OCI-LY7 (cell line): ENCODE results near the gene SPRING1. TPM values are rescaled to one million over a fixed set of nuclear protein-coding genes. Genes with fewer than 3 reads are reported as not detected.

Experiments used
- BruUV-seq: library from RNA; stranded (reverse); fragments of 400-500 nt; replicated peaks from 2 replicates; lab custom pipeline; 2021; lab: Mats Ljungman, UMichigan
- CTCF ChIA-PET: fragments of 300-600 bp; sonication (Branson Sonifier 250); formaldehyde crosslinking; loops from one replicate; lab custom pipeline; 2022; ENCODE audit warnings: antibody characterized with exemption; ENCODE audit not compliant: unreplicated experiment; lab: Charles Lee
- POLR2A ChIA-PET: fragments of 300-600 bp; sonication (Branson Sonifier 250); formaldehyde crosslinking; loops from one replicate; lab custom pipeline; 2022; ENCODE audit warnings: antibody characterized with exemption; lab: Charles Lee
- DNase-seq: peaks from one replicate; pipeline ENCODE4 v3.0.0-alpha.2; 2015; ENCODE audit warnings: low spot score
- H2AFZ ChIP-seq: fragments of 200-600 bp; sonication (generic), shearing (Covaris generic); 2 replicates; pipeline ENCODE4 v1.6.1; 2014; ENCODE audit warnings: mild to moderate bottlenecking, antibody characterized with exemption, low read length, moderate library complexity
- H3K27ac ChIP-seq: fragments of 200-600 bp; sonication (generic); 2 replicates; pipeline ENCODE4 v1.5.1; 2014; ENCODE audit warnings: mixed run types, low read depth, mild to moderate bottlenecking, moderate library complexity, low read length, inconsistent platforms; ENCODE audit not compliant: poor library complexity, severe bottlenecking
- H3K36me3 ChIP-seq: fragments of 200-600 bp; sonication (generic); 2 replicates; pipeline ENCODE4 v1.6.1; 2014; ENCODE audit warnings: mild to moderate bottlenecking, antibody characterized with exemption, low read length, moderate library complexity, mixed read lengths; ENCODE audit not compliant: insufficient read depth
- H3K4me1 ChIP-seq: fragments of 200-600 bp; sonication (generic); 2 replicates; pipeline ENCODE4 v1.5.1; 2014; ENCODE audit warnings: mild to moderate bottlenecking, low read length; ENCODE audit not compliant: insufficient read depth, poor library complexity, severe bottlenecking
- H3K4me2 ChIP-seq: fragments of 200-600 bp; sonication (generic); 2 replicates; pipeline ENCODE4 v1.6.1; 2014; ENCODE audit warnings: mild to moderate bottlenecking, low read length
- H3K4me3 ChIP-seq: fragments of 200-600 bp; sonication (generic); 2 replicates; pipeline ENCODE4 v1.5.1; 2014; ENCODE audit warnings: mild to moderate bottlenecking, low read depth, low read length; ENCODE audit not compliant: poor library complexity, severe bottlenecking
- H3K79me2 ChIP-seq: fragments of 200-600 bp; sonication (generic); 2 replicates; pipeline ENCODE4 v1.6.1; 2016; ENCODE audit warnings: low read depth, mild to moderate bottlenecking, low read length, moderate library complexity, mixed read lengths; ENCODE audit not compliant: insufficient read depth
- H3K9me2 ChIP-seq: fragments of 200-600 bp; sonication (generic); 2 replicates; pipeline ENCODE4 v1.6.1; 2016; ENCODE audit warnings: mild to moderate bottlenecking, low read length, mixed read lengths; ENCODE audit not compliant: insufficient read depth
- H3K9me3 ChIP-seq: fragments of 200-600 bp; sonication (generic); 2 replicates; pipeline ENCODE4 v1.6.1; 2014; ENCODE audit warnings: mild to moderate bottlenecking, mixed run types, low read length, mixed read lengths
- H4K20me1 ChIP-seq: fragments of 200-600 bp; sonication (generic); 2 replicates; pipeline ENCODE4 v1.6.1; 2014; ENCODE audit warnings: mild to moderate bottlenecking, antibody characterized with exemption, low read length, moderate library complexity, mixed read lengths; ENCODE audit not compliant: insufficient read depth
- CTCF ChIP-seq: fragments of 200-600 bp; sonication (generic); conservative IDR thresholded peaks from 2 replicates; pipeline ENCODE4 v1.5.1; 2014; ENCODE audit warnings: mild to moderate bottlenecking, antibody characterized with exemption, low read length, moderate library complexity, mixed read lengths
- EZH2phosphoT487 ChIP-seq: fragments of 200-600 bp; sonication (generic); IDR thresholded peaks from 2 replicates; pipeline ENCODE4 v1.6.1; 2018; ENCODE audit warnings: low read depth, borderline replicate concordance, mild to moderate bottlenecking, mixed run types, antibody characterized with exemption, low read length, moderate library complexity, mixed read lengths
- intact Hi-C: fragments of 100-400 bp; cut with micrococcal nuclease; formaldehyde crosslinking; loops from one replicate; pipeline ENCODE4 v1.10.0; 2022; ENCODE audit not compliant: unreplicated experiment
- total RNA-seq, 2 experiments: library from RNA; depleted of rRNA in 1 of 2; stranded (reverse); fragments of >200 nt in 1 of 2; shearing (Covaris generic) in 1 of 2; gene quantifications; 2 replicates each; pipeline ENCODE4 v1.2.3, GENCODE V29; 2014 to 2022

The SPRING1 gene
- total RNA-seq, 2 experiments from 2014 or later, result 65.1 to 75.5 TPM

DNA sequence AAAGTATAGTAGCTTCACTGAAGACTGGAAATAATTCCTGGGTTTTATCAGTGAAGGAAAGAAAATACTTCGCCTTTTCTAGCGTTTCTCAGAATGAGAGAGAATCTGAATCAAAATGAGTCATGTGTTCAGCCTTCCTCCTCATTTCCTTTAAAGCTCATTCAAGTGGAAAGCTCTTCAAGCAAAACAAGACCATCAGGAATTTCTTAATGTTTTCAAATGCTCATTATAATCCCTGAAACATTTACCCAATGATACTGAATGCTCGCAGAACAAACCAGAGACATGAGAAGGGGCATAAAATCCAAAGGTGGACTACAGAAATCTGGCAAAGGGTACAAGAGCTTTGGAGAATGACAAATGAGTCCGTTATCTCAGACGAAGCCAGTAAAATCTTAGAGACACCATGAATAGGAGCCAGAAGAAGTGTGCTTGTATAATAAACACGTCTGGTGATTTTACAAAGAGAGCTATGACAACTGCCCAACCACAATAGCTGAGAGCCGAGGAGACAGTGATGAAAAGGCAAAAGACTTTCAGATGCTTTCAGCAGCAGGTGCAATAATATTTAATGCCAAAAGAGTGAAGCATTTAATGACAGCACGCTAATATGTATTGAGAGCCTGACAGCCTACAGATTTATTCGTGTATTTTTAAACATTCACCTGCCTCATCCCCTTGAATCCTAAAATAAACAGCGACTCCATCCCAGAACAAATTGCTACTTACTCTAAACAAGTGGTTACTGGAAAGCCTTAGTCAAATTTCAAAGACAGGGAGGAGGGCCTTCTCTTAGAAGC lies 19.0 kb downstream of the SPRING1 start:
- H3K36me3 ChIP-seq, result peaks cover 94% of the 10 kb centered on the region

GRCh38 chr12:116717466-116718437 lies 20.1 kb downstream of the SPRING1 start:
- peaks cover 11% of the 10 kb centered on the region; the same call in 1 of the 2 replicates for H3K79me2 ChIP-seq
- peaks cover 94% of the 10 kb centered on the region for H3K36me3 ChIP-seq
- ChIA-PET POLR2A (interaction anchor here (1.0 to 1.8 kb wide), 3 partner anchors 8 to 383 kb away, joined by 3 to 8 read pairs (median 6); no protein-coding TSS in a partner anchor), CTCF (no interaction called here)
- DNase-seq, result no peak
- H3K4me3 ChIP-seq, result no peak overlapping the region
- TF ChIP-seq EZH2phosphoT487, result no peak
- TF ChIP-seq CTCF, result no peak
- H2AFZ ChIP-seq, result no peak overlapping the region
- peaks cover 33% of the 10 kb centered on the region for H3K4me1 ChIP-seq
- intact Hi-C loops, result no loop called here
- no peaks in the 10 kb centered on the region for H3K9me2 ChIP-seq
- peaks cover 18% of the 10 kb centered on the region for H4K20me1 ChIP-seq
- BruUV-seq, result no TSS peak
- no peak overlapping the region for H3K27ac ChIP-seq
- no peak overlapping the region for H3K4me2 ChIP-seq
- no peaks in the 10 kb centered on the region for H3K9me3 ChIP-seq

More for the DNA sequence above, 19.0 kb downstream of the SPRING1 start:
- Histone ChIP-seq H3K27ac (no peak overlapping the region), H4K20me1 (peaks cover 18% of the 10 kb centered on the region), H3K9me3 (no peaks in the 10 kb centered on the region), H3K79me2 (peaks cover 22% of the 10 kb centered on the region; the same call in 1 of the 2 replicates), H3K4me3 (no peak overlapping the region), H3K9me2 (no peaks in the 10 kb centered on the region), H3K4me2 (no peak overlapping the region), H2AFZ (no peak overlapping the region), H3K4me1 (peaks cover 32% of the 10 kb centered on the region)
- POLR2A ChIA-PET, result interaction anchor here (1.0 to 1.8 kb wide), 3 partner anchors 9 to 382 kb away, joined by 3 to 8 read pairs (median 6); no protein-coding TSS in a partner anchor
- intact Hi-C loops, result no loop called here
- no peak for DNase-seq
- TF ChIP-seq CTCF (no peak), EZH2phosphoT487 (no peak)
- CTCF ChIA-PET, result no interaction called here
- BruUV-seq, result no TSS peak
